Muscle layer of duodenum (tissue), 2 donors: Measurements from ENCODE around the gene KIF1A.

Experiments
- H3K27ac ChIP-seq: one replicate; pipeline ENCODE4 v1.7.0; 2013; ENCODE audit warnings: mild to moderate bottlenecking, low read length
- H3K27me3 ChIP-seq: one replicate; pipeline ENCODE4 v1.7.0; 2013; ENCODE audit warnings: low read depth, mild to moderate bottlenecking, control low read depth, low read length
- H3K36me3 ChIP-seq, 2 donors: one replicate each; pipeline ENCODE4 v1.7.0; 2013; ENCODE audit warnings: low read length in 2 of 2, control low read depth in 1 of 2, mild to moderate bottlenecking in 1 of 2; ENCODE audit not compliant: insufficient read depth in 2 of 2, control insufficient read depth in 1 of 2
- H3K4me1 ChIP-seq, 2 donors: one replicate each; pipeline ENCODE4 v1.7.0; 2013; ENCODE audit warnings: low read length in 2 of 2, mild to moderate bottlenecking in 2 of 2, control low read depth in 1 of 2, moderate library complexity in 1 of 2; ENCODE audit not compliant: insufficient read depth in 2 of 2, control insufficient read depth in 1 of 2
- H3K4me3 ChIP-seq, 2 donors: one replicate each; pipeline ENCODE4 v1.7.0; 2013; ENCODE audit warnings: low read length in 2 of 2, low read depth in 1 of 2, mild to moderate bottlenecking in 1 of 2
- H3K9me3 ChIP-seq, 2 donors: one replicate each; pipeline ENCODE4 v1.7.0; 2013; ENCODE audit warnings: low read length in 2 of 2, control low read depth in 1 of 2, mild to moderate bottlenecking in 1 of 2; ENCODE audit not compliant: control insufficient read depth in 1 of 2
- donor health status: healthy.

KIF1A gene

DNA sequence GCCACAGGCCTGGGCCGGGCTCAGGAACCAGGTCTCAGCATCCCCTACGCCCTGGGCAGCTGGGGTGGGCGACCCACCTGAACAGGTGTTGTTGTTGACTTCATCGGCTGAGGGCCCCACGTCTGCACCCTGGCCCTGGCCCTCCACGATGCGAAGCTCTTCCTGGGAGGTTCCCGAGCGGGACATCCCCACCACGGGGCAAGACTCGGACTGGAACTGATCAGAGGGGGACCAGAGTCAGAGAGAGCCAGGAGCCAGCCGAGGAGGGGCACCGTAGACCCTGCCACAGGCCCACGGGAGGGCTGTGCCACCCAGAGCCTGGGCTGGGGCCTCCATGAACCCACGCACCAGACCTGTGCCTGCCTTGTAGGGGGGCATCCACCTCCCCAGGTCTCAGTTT is 74.1 kb downstream of the KIF1A start:
- Histone ChIP-seq H3K4me3 (no peak overlapping the region), H3K27me3 (no peaks in the 10 kb centered on the region), H3K4me1 (no peaks in the 10 kb centered on the region), H3K36me3 (no peaks in the 10 kb centered on the region), H3K27ac (no peak overlapping the region), H3K9me3 (no peaks in the 10 kb centered on the region)

- Histone ChIP-seq H3K27me3 (no peaks in the 10 kb centered on the region), H3K4me1 (no peaks in the 10 kb centered on the region), H3K4me3 (no peak overlapping the region), H3K9me3 (no peaks in the 10 kb centered on the region), H3K36me3 (no peaks in the 10 kb centered on the region), H3K27ac (no peak overlapping the region)
These were observed 74.6 kb downstream of the KIF1A start for GRCh38 chr2:240745456-240745855.

GRCh38 chr2:240742602-240743095 is 77.4 kb downstream of the KIF1A start:
- no peaks in the 10 kb centered on the region for H3K36me3 ChIP-seq

GRCh38 chr2:240741091-240741490 is 78.9 kb downstream of the KIF1A start:
- peaks cover 0 to 4% of the 10 kb centered on the region in 2 donors for H3K4me1 ChIP-seq
- no peak overlapping the region for H3K4me3 ChIP-seq
- no peak overlapping the region for H3K27ac ChIP-seq
- no peaks in the 10 kb centered on the region for H3K36me3 ChIP-seq
- H3K27me3 ChIP-seq, result no peaks in the 10 kb centered on the region
- no peaks in the 10 kb centered on the region for H3K9me3 ChIP-seq

More at GRCh38 chr2:240742602-240743095, 77.4 kb downstream of the KIF1A start:
- no peak overlapping the region for H3K27ac ChIP-seq
- no peaks in the 10 kb centered on the region for H3K4me1 ChIP-seq
- no peaks in the 10 kb centered on the region for H3K9me3 ChIP-seq
- H3K4me3 ChIP-seq, result no peak overlapping the region
- H3K27me3 ChIP-seq, result no peaks in the 10 kb centered on the region

DNA sequence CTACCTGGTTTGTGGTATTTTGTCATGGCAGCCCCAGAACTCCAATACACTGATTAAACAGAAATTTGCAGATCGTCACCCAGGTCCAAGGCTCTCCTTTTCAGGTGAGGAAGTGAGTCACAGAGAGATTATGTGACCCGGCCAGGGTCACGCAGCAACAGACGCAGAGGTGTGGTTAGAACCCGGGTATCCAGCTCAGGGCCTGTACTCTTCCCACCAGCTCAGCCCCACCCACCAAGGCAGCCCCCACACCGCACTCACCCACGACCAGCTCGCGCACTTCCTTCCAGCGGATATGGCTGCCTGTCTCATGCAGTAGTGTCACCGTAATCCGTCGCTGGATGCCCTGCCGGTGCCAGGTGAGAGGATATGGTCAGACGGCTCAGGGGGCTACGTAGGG is 80.2 kb downstream of the KIF1A start:
- Histone ChIP-seq H3K4me1 (peaks cover 0 to 4% of the 10 kb centered on the region in 2 donors), H3K36me3 (no peaks in the 10 kb centered on the region), H3K9me3 (no peaks in the 10 kb centered on the region), H3K27ac (no peak overlapping the region), H3K4me3 (no peak overlapping the region), H3K27me3 (no peaks in the 10 kb centered on the region)

GRCh38 chr2:240737958-240738357 is 82.1 kb downstream of the KIF1A start:
- H3K9me3 ChIP-seq, result no peaks in the 10 kb centered on the region
- H3K4me3 ChIP-seq, result no peak overlapping the region
- H3K27ac ChIP-seq, result no peak overlapping the region
- no peaks in the 10 kb centered on the region for H3K27me3 ChIP-seq
- no peaks in the 10 kb centered on the region for H3K36me3 ChIP-seq
- H3K4me1 ChIP-seq, result peaks cover 0 to 4% of the 10 kb centered on the region in 2 donors

DNA sequence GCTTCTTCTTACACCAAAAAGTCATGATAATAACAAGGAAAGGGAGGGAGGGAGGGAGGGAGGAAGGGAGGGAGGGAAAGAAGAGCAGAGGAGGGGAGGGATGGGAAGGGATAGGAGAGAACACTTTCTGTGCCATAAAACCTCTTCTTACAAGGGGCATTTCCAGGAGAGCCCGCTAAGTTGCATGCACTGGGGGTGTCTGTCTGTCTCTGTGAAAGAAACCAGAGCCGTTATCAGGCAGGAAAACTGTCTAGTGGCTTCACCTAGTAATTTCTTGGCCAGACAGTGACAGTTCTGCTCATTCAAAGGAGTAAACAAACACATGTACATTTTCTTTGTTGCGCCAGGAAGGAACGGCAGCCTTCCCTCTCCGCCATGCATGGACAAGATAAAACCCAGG is 82.5 kb downstream of the KIF1A start:
- H3K4me1 ChIP-seq, result peaks cover 0 to 4% of the 10 kb centered on the region in 2 donors
- no peaks in the 10 kb centered on the region for H3K36me3 ChIP-seq
- no peaks in the 10 kb centered on the region for H3K27me3 ChIP-seq
- H3K9me3 ChIP-seq, result no peaks in the 10 kb centered on the region
- no peak overlapping the region for H3K27ac ChIP-seq
- H3K4me3 ChIP-seq, result no peak overlapping the region

DNA sequence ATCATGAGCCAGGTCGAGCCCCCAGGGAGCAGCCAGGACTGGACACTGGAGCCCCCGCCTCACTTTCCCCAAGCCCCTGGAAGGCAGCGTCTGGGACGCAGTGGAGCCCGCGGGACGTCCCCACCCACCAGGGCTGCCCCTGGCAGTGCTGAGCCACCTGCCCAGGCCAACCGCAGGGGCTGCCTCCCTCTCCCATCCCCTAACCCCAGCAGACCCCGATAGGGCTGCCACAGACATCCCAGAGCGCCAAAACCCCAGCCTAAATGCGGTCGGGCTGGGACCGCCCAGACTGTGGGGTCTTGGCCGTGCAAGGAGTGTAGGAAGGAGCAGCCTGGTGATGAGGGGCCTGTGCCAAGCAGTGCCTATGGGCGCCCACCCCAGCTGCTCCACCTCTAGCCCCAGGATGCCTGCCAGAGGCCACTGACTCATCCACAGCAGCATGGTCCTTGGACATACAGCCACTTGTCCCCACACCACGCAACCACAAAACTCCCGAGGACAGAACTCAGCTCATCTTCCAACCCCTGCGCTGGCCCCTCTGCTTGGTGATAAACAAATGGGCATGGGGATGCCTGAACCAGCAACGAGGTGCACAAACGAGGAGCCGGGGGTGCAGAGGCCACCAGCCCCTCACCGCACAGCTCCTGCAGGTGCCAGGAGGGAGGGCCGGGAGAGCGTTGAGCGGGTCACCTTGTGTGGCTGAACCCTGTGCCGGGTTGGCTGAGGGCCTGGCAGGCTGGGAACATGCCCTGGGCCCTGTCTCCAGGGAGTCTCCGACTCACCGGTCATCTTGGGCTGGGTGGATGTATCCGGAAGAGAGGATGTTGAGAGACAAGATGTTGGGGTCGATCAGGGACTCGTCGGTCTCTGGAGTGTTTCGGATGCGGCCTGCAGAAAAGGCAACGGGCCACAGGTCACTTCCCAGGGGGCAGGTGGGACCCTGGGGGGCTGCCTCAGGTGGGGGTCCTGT is 83.5 kb downstream of the KIF1A start:
- Histone ChIP-seq H3K27me3 (no peaks in the 10 kb centered on the region), H3K27ac (no peak overlapping the region), H3K9me3 (no peaks in the 10 kb centered on the region), H3K36me3 (no peaks in the 10 kb centered on the region), H3K4me1 (peaks cover 0 to 4% of the 10 kb centered on the region in 2 donors), H3K4me3 (no peak overlapping the region)

GRCh38 chr2:240735476-240735875 is 84.5 kb downstream of the KIF1A start:
- Histone ChIP-seq H3K4me3 (no peak overlapping the region), H3K27ac (no peak overlapping the region), H3K36me3 (no peaks in the 10 kb centered on the region), H3K27me3 (no peaks in the 10 kb centered on the region), H3K4me1 (peaks cover 0 to 4% of the 10 kb centered on the region in 2 donors), H3K9me3 (no peaks in the 10 kb centered on the region)

- Histone ChIP-seq H3K4me3 (no peak overlapping the region), H3K36me3 (no peaks in the 10 kb centered on the region), H3K27ac (no peak overlapping the region), H3K27me3 (no peaks in the 10 kb centered on the region), H3K9me3 (no peaks in the 10 kb centered on the region), H3K4me1 (peaks cover 0 to 4% of the 10 kb centered on the region in 2 donors)
These were observed 85.3 kb downstream of the KIF1A start for GRCh38 chr2:240734756-240735155.

DNA sequence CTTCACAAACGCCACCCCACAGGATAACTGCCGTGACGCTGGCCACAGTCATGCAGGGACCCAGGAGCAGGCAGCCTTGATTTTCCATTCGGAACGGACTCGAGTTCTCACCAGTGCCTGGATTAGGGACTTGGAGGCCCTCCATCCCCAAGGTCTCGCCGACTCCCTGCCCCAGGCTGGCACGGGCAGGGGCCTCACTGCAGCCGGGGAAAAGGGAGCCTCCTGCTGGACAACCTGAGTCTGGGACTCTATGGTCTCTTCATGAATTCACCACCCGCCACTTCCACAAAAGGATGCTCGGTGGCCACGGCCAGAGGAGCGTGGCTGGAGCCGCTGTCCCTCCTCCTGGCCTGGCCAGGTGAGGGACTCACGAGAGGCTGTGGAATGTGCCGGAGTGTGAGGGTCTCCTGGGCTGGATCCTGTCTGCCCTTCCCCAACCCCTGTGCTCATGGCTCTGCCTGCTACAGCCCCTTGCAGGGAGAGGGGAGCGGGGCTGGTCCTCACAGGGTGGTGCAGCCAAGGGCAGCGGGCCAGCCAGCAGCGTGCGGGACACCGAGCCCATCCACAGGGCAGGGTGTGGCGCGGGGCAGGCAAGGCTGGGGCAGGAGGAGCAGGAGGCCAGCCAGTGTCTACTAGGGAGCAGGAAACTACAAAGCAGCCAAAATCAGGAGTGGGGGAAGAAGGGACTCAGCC is 86.1 kb downstream of the KIF1A start:
- no peaks in the 10 kb centered on the region for H3K36me3 ChIP-seq

More for the DNA sequence above, 86.1 kb downstream of the KIF1A start:
- H3K27me3 ChIP-seq, result no peaks in the 10 kb centered on the region
- H3K4me3 ChIP-seq, result no peak overlapping the region
- H3K9me3 ChIP-seq, result no peaks in the 10 kb centered on the region
- H3K4me1 ChIP-seq, result peaks cover 0 to 4% of the 10 kb centered on the region in 2 donors
- no peak overlapping the region for H3K27ac ChIP-seq
